GM13977 (cell line): ENCODE measurements around the gene RAB44.

ENCODE experiments used
- DNase-seq: peaks from one replicate; pipeline ENCODE4 v3.0.0; 2012; ENCODE audit warnings: low spot score
- CTCF ChIP-seq: IDR thresholded peaks from 2 replicates; pipeline ENCODE4 v1.5.1; 2012; ENCODE audit warnings: mild to moderate bottlenecking, control low read depth; ENCODE audit not compliant: insufficient read depth; ENCODE audit errors: extremely low read depth, missing control alignments
- in situ Hi-C: fragments of 300-500 bp; cut with MboI; formaldehyde crosslinking; loops from one replicate; pipeline ENCODE4 v1.12.0; 2022; ENCODE audit warnings: low sequenced_read_pairs, low pct_unique_long_range_greater_than_20kb, mixed read lengths, inconsistent platforms; ENCODE audit not compliant: unreplicated experiment

RAB44 gene

GRCh38 chr6:36685926-36686667 is 11.5 kb upstream of the RAB44 start:
- DNase-seq: no peak
- TF ChIP-seq CTCF: no peak
- in situ Hi-C loops: no loop called here

- in situ Hi-C loops: no loop called here
- no peak for DNase-seq
- no peak for TF ChIP-seq CTCF
These were observed 10.7 kb upstream of the RAB44 start for GRCh38 chr6:36686668-36687513.

GRCh38 chr6:36688063-36688738 is 9.4 kb upstream of the RAB44 start:
- DNase-seq: no peak
- in situ Hi-C loops: no loop called here

GRCh38 chr6:36688739-36689075 is 8.9 kb upstream of the RAB44 start:
- in situ Hi-C loops: no loop called here
- TF ChIP-seq CTCF: no peak
- DNase-seq: no peak

More at GRCh38 chr6:36688063-36688738, 9.4 kb upstream of the RAB44 start:
- TF ChIP-seq CTCF: no peak

- TF ChIP-seq CTCF: no peak
- in situ Hi-C loops: no loop called here
These were observed 6.6 kb upstream of the RAB44 start for GRCh38 chr6:36691011-36691410.

GRCh38 chr6:36691612-36692011 is 6.0 kb upstream of the RAB44 start:
- in situ Hi-C loops: no loop called here
- no peak for DNase-seq
- no peak for TF ChIP-seq CTCF

More at GRCh38 chr6:36691011-36691410, 6.6 kb upstream of the RAB44 start:
- no peak for DNase-seq
